ENCODE results near the gene MRFAP1L1.

The MRFAP1L1 gene

GRCh38 chr4:6752486-6752829 is 42.8 kb upstream of the MRFAP1L1 start:
- TF ChIP-seq CTCF (IDR thresholded peaks at IDR 0.05; ENCODE audit: insufficient read depth, low read depth, low read length, missing control alignments): no peak
- H3K4me3 ChIP-seq (ENCODE audit: low read length): no peak overlapping the region
- no peak for DNase-seq (ENCODE audit: low read depth)

- no peak for TF ChIP-seq CTCF (IDR thresholded peaks at IDR 0.05; ENCODE audit: insufficient read depth, low read depth, low read length, missing control alignments)
- no peak overlapping the region for H3K4me3 ChIP-seq (ENCODE audit: low read length)
- DNase-seq (ENCODE audit: low read depth): no peak
Observed at GRCh38 chr4:6751611-6752485, 42.2 kb upstream of the MRFAP1L1 start.

- H3K4me3 ChIP-seq (ENCODE audit: low read length): no peak overlapping the region
- no peak for TF ChIP-seq CTCF (IDR thresholded peaks at IDR 0.05; ENCODE audit: insufficient read depth, low read depth, low read length, missing control alignments)
- DNase-seq (ENCODE audit: low read depth): peak; percentile 68
Observed at GRCh38 chr4:6750286-6751221, 40.9 kb upstream of the MRFAP1L1 start.

- H3K4me3 ChIP-seq (ENCODE audit: low read length): no peak overlapping the region
- DNase-seq (ENCODE audit: low read depth): peak; percentile 47
- TF ChIP-seq CTCF (IDR thresholded peaks at IDR 0.05; ENCODE audit: insufficient read depth, low read depth, low read length, missing control alignments): no peak
Observed at GRCh38 chr4:6749340-6750171, 39.9 kb upstream of the MRFAP1L1 start.

GRCh38 chr4:6748286-6748685 is 38.6 kb upstream of the MRFAP1L1 start:
- no peak for TF ChIP-seq CTCF (IDR thresholded peaks at IDR 0.05; ENCODE audit: insufficient read depth, low read depth, low read length, missing control alignments)
- no peak overlapping the region for H3K4me3 ChIP-seq (ENCODE audit: low read length)
- no peak for DNase-seq (ENCODE audit: low read depth)

- TF ChIP-seq CTCF (IDR thresholded peaks at IDR 0.05; ENCODE audit: insufficient read depth, low read depth, low read length, missing control alignments): no peak
- no peak overlapping the region for H3K4me3 ChIP-seq (ENCODE audit: low read length)
- DNase-seq (ENCODE audit: low read depth): no peak
Observed at GRCh38 chr4:6747294-6748051, 37.8 kb upstream of the MRFAP1L1 start.

Data from epithelial cell of esophagus (primary cell).